Measurements from ENCODE around the gene WWOX.
"Not testable (repeated sequence)": the region's sequence is repeated elsewhere in the genome, so short reads cannot be mapped to it uniquely, and the experiment has no call there.

Gene WWOX

DNA sequence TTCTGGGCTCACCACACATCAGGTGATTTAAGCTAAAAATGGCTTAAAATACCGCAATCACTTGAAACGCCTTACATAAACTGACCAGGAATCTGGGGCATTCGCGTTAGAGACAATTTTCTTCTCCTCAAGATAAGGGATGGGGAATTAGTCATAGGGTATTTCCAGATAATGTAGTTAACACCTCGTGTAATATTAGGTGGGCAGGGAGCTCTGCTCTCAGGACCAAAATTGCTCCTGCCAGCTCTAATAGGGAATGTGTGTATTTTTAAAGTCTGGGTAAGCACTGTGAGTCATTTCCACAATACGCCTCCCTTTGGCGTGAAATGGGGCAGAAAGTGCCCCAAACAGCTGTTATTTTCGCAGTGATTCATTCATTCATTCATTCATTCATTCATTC, 1092.5 kb downstream of the WWOX start:
- no peak for TF ChIP-seq ZNF274 (IDR thresholded peaks at IDR 0.05; ENCODE audit: low read depth, low read length)

DNA sequence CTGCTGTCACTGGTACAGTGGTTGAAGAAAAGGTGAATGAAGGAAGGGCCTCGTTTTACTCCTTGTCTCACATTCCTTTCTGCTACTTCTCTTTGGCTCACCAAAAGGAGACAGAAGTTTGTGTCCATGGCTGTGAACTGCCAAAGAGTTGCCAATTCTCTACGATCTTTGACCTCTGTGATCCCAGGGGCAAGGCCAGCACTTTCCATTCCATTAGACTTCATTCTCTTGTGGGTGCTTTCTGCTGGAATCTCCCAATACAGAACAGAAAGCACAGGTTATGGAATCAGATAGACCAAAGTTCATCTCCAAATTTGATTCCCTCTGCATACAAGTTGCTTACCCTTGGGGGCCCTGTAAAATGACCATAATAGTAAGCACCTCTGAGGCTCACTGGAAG, 1093.5 kb downstream of the WWOX start:
- TF ChIP-seq ZNF274 (IDR thresholded peaks at IDR 0.05; ENCODE audit: low read depth, low read length) = no peak
- H3K4me3 ChIP-seq (ENCODE audit: low read length) = no peak overlapping the region

More for the DNA sequence above, 1092.5 kb downstream of the WWOX start:
- no peak overlapping the region for H3K4me3 ChIP-seq (ENCODE audit: low read length)

DNA sequence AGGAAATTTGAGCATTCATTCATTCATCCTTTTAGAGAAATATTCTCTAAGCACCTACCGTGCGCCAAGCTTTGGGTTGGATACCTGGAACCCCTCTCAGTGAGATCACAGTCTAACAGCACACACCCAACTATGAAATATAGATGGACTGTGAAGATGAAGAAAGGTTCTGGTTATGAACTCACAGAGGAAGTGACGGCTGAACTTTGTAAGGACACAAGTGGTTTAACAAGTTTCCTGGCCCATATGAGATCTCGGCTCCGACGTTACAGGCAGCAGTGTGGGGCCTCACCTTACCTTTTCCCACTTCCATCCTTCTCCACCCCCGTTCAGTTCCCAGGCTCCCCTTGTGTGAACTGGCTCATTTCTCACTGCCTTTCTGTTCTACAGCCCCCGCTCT, 1094.8 kb downstream of the WWOX start:
- H3K4me3 ChIP-seq (ENCODE audit: low read length) = no peak overlapping the region
- TF ChIP-seq ZNF274 (IDR thresholded peaks at IDR 0.05; ENCODE audit: low read depth, low read length) = no peak

DNA sequence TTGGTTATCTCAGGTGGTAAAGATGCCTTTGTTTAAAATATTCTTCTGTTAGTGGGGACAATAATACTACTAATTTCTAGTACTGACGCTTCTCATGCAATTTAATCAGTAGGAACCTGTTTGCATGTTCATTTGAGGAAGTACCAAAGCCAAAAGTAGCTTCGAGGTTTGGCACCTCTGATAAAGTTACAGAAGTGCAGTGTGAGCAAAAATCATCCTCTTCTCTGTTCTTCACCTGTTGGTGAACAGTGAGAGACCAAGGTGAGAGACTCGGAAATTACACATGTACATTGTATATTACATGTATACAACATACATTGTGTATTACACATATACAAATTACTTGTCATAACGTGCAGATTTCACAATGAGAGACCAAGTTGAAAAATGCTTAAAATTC, 1096.5 kb downstream of the WWOX start:
- no peak for TF ChIP-seq ZNF274 (IDR thresholded peaks at IDR 0.05; ENCODE audit: low read depth, low read length)

DNA sequence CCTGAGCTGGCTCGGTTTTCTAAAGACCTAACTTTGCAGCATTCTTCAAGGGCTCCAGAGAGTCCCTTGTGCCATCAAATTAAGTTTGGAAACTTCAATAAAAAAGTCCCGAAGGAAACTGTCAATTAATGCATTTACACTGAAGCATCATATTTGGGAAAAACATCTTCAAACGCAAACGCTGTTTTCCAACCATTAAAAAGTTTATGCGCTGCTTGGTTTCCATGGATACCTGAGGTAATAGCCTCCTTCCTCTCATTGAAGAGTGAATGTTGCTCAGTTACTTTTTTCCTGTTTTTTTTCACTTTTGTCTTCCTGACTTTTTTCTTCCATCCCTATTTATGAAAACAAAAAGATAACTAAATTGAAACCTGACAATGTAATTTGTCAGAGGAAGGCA, 1102.0 kb downstream of the WWOX start:
- no peak overlapping the region for H3K4me3 ChIP-seq (ENCODE audit: low read length)
- TF ChIP-seq ZNF274 (IDR thresholded peaks at IDR 0.05; ENCODE audit: low read depth, low read length) = no peak

More for the DNA sequence above, 1096.5 kb downstream of the WWOX start:
- H3K4me3 ChIP-seq (ENCODE audit: low read length) = no peak overlapping the region

DNA sequence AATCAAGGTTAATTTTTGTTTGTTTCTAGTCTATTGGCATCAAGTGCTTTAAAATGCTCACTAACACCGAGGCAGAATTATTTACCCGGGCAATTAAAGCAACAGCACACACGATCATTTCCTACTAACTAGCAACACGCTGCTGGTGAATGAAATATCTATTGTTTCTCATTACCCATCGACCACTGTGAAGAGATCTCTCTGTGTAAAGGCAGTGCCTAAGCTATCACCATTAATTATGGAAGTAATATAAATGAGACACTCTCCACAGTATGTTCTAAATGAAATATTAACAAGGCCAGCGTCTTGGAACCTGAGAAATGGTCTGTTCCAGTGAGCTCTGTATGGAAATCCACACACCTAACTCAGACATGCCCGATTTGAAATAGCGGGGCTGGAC, 1103.5 kb downstream of the WWOX start:
- no peak overlapping the region for H3K4me3 ChIP-seq (ENCODE audit: low read length)
- no peak for TF ChIP-seq ZNF274 (IDR thresholded peaks at IDR 0.05; ENCODE audit: low read depth, low read length)

DNA sequence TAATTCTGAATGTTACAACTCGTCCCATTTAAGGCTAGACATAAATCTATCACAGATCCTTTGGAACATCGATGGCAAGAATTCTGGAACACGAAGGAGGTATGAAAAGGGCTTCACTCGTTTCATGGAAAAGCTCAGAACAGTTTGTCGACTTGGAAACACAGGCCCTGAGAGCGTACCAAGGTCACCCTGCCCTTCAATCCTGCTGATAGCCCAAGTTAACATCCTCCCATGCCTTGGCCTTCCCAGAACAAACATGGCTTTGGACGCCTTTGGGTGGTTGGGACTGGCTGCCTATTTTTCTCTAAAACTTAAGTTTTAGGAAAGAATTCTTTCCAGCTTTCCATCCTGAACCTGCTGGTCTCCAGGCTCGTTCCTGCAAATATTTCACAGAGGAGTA, 1105.0 kb downstream of the WWOX start:
- TF ChIP-seq ZNF274 (IDR thresholded peaks at IDR 0.05; ENCODE audit: low read depth, low read length) = no peak
- no peak overlapping the region for H3K4me3 ChIP-seq (ENCODE audit: low read length)

DNA sequence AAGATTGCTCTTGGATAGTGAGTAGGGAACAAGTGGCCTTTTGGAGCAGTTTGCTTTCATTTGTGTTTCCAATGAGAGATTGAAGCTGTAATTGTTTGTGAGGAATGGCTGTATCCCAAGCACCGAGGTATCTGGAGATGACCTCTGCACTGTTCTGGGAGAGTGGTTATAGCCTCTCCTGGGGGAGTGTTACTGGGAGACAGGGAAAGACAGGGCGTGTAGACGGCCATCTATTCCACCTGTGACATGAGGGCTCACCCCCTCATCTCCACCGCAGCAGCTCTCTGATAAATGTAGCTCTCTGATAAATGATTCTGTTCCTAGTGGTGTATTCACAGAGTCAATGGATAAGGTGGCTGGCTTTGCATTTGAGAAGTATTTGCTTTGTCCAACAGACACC, 1107.4 kb downstream of the WWOX start:
- TF ChIP-seq ZNF274 (IDR thresholded peaks at IDR 0.05; ENCODE audit: low read depth, low read length) = no peak
- no peak overlapping the region for H3K4me3 ChIP-seq (ENCODE audit: low read length)

DNA sequence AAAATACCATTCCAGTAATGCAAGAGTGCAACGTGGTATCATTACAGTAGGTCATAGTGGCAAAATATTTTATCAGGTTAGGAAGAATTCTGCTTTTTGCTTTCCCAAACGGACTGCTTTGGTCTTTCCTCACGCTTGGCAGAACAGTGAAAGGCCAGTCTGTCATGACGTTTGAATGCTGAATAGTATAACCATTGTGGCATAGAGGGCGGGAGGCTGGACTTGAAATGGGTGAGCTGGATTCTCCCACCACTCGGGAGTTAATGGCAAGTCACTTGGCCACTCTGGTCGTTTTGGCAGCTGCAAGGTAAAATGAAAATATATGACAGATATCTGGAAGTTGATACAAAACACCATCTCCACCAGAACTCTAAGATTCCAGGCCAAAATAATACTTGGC, 1109.9 kb downstream of the WWOX start:
- H3K4me3 ChIP-seq (ENCODE audit: low read length) = no peak overlapping the region
- TF ChIP-seq ZNF274 (IDR thresholded peaks at IDR 0.05; ENCODE audit: low read depth, low read length) = no peak

DNA sequence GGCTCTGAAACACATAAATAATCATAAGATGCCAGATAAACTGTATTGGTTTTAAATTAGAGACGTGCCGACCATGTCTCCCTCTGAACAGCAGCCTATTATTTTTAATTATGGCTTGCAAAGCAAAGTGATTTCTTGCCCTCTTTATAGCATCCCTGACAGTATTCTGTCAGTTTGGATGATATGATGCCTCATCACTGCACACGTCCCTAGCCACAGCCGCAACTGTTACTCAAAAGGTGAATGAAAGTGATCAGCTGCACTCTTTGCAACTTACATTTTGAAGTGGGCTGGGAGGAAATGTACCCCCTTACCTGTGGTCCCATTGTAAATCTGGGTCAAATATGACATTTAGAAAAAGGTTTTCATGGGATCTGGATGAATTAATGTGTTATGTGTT, 1111.2 kb downstream of the WWOX start:
- no peak overlapping the region for H3K4me3 ChIP-seq (ENCODE audit: low read length)
- no peak for TF ChIP-seq ZNF274 (IDR thresholded peaks at IDR 0.05; ENCODE audit: low read depth, low read length)

DNA sequence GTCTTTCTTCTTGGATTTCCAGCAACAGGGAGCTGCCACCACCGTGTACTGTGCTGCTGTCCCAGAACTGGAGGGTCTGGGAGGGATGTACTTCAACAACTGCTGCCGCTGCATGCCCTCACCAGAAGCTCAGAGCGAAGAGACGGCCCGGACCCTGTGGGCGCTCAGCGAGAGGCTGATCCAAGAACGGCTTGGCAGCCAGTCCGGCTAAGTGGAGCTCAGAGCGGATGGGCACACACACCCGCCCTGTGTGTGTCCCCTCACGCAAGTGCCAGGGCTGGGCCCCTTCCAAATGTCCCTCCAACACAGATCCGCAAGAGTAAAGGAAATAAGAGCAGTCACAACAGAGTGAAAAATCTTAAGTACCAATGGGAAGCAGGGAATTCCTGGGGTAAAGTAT, 1112.1 kb downstream of the WWOX start:
- H3K4me3 ChIP-seq (ENCODE audit: low read length) = no peak overlapping the region
- no peak for TF ChIP-seq ZNF274 (IDR thresholded peaks at IDR 0.05; ENCODE audit: low read depth, low read length)

DNA sequence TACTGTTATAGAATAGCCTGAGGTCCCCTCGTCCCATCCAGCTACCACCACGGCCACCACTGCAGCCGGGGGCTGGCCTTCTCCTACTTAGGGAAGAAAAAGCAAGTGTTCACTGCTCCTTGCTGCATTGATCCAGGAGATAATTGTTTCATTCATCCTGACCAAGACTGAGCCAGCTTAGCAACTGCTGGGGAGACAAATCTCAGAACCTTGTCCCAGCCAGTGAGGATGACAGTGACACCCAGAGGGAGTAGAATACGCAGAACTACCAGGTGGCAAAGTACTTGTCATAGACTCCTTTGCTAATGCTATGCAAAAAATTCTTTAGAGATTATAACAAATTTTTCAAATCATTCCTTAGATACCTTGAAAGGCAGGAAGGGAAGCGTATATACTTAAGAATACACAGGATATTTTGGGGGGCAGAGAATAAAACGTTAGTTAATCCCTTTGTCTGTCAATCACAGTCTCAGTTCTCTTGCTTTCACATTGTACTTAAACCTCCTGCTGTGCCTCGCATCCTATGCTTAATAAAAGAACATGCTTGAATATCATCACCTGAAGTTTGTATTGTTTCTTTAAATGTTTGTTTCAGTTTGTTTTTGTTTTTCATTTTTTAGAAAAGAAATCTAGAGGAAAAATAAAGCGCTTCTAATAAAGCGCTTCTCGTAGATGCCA, 1112.8 kb downstream of the WWOX start:
- H3K4me3 ChIP-seq (ENCODE audit: low read length) = no peak overlapping the region
- TF ChIP-seq ZNF274 (IDR thresholded peaks at IDR 0.05; ENCODE audit: low read depth, low read length) = no peak

DNA sequence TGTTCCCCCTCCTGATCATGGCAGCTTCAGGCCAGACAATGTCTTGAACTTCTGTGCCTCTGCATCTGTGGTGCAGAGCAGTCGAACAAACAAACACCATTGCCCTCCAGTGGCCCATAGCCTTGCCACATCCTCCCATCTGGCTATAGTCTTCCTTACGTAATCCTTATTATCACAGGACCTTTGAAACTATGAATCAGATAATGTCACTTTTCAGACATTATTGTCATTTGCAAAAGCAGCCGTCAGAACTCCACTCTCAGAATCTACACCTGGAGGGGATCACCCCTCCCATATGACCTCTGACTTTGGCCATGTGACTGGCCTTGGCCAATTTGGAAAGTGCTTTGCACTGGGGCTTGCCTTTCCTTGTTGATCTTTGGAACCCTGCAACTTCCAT, 1113.8 kb downstream of the WWOX start:
- TF ChIP-seq ZNF274 (IDR thresholded peaks at IDR 0.05; ENCODE audit: low read depth, low read length) = no peak

DNA sequence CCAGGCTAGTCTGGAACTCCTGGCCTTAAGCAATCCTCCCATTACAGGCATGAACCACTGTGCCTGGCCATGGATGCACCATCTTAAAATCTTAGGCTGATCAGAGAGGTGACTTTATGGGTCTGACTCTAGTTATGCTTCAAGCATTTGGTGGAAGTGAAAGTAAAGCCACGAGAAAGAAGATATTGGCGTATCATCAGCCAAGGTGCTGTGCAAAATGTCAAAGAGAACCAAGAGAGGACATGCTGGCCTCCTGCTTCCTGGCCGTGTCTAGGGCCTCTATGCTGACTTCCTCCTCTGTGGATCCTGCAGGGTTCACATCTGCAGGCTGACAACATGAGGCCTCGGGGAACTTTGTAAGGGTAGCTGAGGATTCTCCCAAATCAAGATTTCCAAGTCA, 1115.8 kb downstream of the WWOX start:
- TF ChIP-seq ZNF274 (IDR thresholded peaks at IDR 0.05; ENCODE audit: low read depth, low read length) = no peak
- no peak overlapping the region for H3K4me3 ChIP-seq (ENCODE audit: low read length)

More for the DNA sequence above, 1113.8 kb downstream of the WWOX start:
- no peak overlapping the region for H3K4me3 ChIP-seq (ENCODE audit: low read length)

DNA sequence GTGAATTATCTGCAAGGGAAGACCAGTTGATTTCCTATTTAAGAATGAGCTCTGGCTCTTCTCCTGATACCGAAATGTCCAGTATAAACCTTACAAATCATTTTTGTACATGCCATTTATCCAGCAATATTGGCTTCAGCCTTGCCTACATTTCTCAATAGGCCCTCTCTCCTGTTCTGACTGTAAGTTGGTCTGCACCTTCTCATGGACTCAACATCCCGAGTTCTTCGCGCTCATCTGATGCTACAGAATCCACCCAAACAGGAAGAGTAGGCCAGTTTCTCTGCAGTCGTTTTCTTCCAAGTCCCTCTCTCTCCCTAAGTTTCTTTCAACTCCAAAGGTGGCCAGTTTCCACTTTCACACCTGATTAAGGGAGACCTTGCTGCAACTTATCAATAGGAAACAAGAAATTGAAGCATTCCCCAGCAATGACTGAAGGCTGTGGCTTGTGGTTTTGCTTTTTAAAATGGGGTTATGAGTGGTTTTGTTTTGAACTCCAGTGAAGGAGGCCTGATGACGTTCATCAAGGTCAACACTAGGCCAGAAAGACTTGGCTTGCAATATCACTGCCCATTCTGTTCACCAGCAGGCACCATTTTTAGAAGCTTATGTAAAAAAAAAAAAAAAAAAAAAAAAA, 1118.0 kb downstream of the WWOX start:
- H3K4me3 ChIP-seq (ENCODE audit: low read length) = no peak overlapping the region
- TF ChIP-seq ZNF274 (IDR thresholded peaks at IDR 0.05; ENCODE audit: low read depth, low read length) = no peak

DNA sequence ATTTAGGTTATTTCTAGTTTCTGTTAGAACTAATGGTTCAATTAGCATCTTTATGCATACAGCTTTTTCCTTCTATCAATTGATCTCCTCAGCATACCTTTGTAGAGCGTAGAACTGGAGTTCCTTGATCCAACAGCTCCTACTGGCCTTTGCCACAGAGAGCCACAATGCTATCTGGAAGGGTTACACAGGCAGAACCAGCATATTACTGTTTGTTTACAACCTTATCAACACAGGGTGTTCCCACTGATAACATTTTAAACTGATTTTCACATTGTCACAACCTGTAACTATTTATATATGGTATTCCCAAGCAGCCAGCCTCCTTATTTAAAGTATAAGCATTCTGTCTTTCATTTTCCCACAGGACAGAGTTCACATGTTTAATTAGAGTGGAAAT, 1118.9 kb downstream of the WWOX start:
- no peak overlapping the region for H3K4me3 ChIP-seq (ENCODE audit: low read length)
- TF ChIP-seq ZNF274 (IDR thresholded peaks at IDR 0.05; ENCODE audit: low read depth, low read length) = no peak

DNA sequence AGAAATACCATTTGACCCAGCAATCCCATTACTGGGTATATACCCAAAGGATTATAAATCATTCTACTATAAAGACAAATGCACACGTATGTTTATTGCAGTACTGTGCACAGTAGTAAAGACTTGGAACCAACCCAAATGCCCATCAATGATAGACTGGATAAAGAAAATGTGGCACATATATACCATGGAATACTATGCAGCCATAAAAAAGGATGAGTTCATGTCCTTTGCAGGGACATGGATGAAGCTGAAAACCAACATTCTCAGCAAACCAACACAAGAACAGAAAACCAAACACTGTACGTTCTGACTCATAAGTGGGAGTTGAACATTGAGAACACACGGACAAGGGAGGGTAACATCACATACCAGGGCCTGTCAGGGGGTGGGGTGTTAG, 1126.5 kb downstream of the WWOX start:
- H3K4me3 ChIP-seq (ENCODE audit: low read length) = not testable (repeated sequence)

Measured in GM08714 (cell line).